HCT116 (cell line): ENCODE data around the gene SIRPA. TPM values are rescaled to one million over a fixed set of nuclear protein-coding genes. Genes with fewer than 3 reads are reported as not detected.

Experiments
- ATAC-seq: fragments of 200-7000 bp; cut with Tn5 transposase; 2 replicates; pipeline ENCODE4 v1.9.1; 2020; ENCODE audit warnings: mild to moderate bottlenecking, moderate library complexity
- BruUV-seq: library from RNA; stranded (reverse); fragments of 400-500 nt; replicated peaks from 2 replicates; lab custom pipeline; 2021; lab: Mats Ljungman, UMichigan
- CTCF ChIA-PET: fragments of 300-600 bp; sonication (Branson Sonifier 250); formaldehyde crosslinking; loops from one replicate; lab custom pipeline; 2021; ENCODE audit warnings: antibody characterized with exemption; lab: Charles Lee
- POLR2A ChIA-PET: fragments of 300-600, 350-600 bp; sonication (Branson Sonifier 250); formaldehyde crosslinking; loops from one replicate; lab custom pipeline; 2021; ENCODE audit warnings: antibody characterized with exemption; lab: Charles Lee
- RAD21 ChIA-PET, 2 experiments: fragments of 300-600 bp; sonication (Branson Sonifier 250); formaldehyde crosslinking; loops; one replicate each; lab custom pipeline; 2023; ENCODE audit warnings: low total read pairs in 2 of 2; ENCODE audit not compliant: uncharacterized antibody in 2 of 2, unreplicated experiment in 2 of 2, low non-redundant PET in 1 of 2; lab: Charles Lee
- DNase-seq: peaks from one replicate; pipeline ENCODE4 v3.0.0-alpha.2; 2010; ENCODE audit warnings: low read depth, low spot score
- H2AFZ ChIP-seq: fragments of 200-600 bp; shearing (Covaris generic), sonication (generic); 2 replicates; pipeline ENCODE4 v1.6.1; 2017; ENCODE audit warnings: low read depth, mixed run types, mixed read lengths, antibody characterized with exemption, low read length; ENCODE audit not compliant: poor library complexity, severe bottlenecking
- H3K27ac ChIP-seq: 2 replicates; pipeline ENCODE4 v1.5.1; 2012; ENCODE audit warnings: low read depth, low read length
- H3K27me3 ChIP-seq: fragments of 200-600 bp; sonication (generic); 2 replicates; pipeline ENCODE4 v1.6.1; 2016; ENCODE audit warnings: mixed run types, low read length, mixed read lengths; ENCODE audit not compliant: insufficient read depth
- H3K36me3 ChIP-seq, 2 experiments: fragments of 200-500 bp in 1 of 2; fragments of 200-600 bp in 1 of 2; sonication (Bioruptor generic) in 1 of 2; sonication (generic) in 1 of 2; 2 replicates each; pipeline versions ENCODE4 v1.5.1 to v1.6.1; 2014 to 2016; ENCODE audit warnings: low read length in 2 of 2, inconsistent platforms in 1 of 2, mixed read lengths in 1 of 2, mixed run types in 1 of 2; ENCODE audit not compliant: insufficient read depth in 2 of 2, control insufficient read depth in 1 of 2
- H3K4me1 ChIP-seq, 2 experiments: fragments of 200-600 bp in 1 of 2; sonication (generic) in 1 of 2; 2 replicates each; pipeline versions ENCODE4 v1.5.1 to v1.6.1; 2012 to 2017; ENCODE audit warnings: low read length in 2 of 2, inconsistent platforms in 1 of 2, mild to moderate bottlenecking in 1 of 2, mixed read lengths in 1 of 2, mixed run types in 1 of 2, moderate library complexity in 1 of 2; ENCODE audit not compliant: insufficient read depth in 2 of 2, control insufficient read depth in 1 of 2
- H3K4me2 ChIP-seq: fragments of 200-600 bp; sonication (generic); 2 replicates; pipeline ENCODE4 v1.6.1; 2017; ENCODE audit warnings: mixed run types, low read length, mixed read lengths
- H3K4me3 ChIP-seq, 2 experiments: fragments of 200-600 bp in 1 of 2; sonication (generic) in 1 of 2; replicated peaks in 1 of 2; 2 replicates each; pipeline ENCODE4 v1.5.1; 2011 to 2016; ENCODE audit warnings: low read length in 2 of 2, control low read depth in 1 of 2, low read depth in 1 of 2, mild to moderate bottlenecking in 1 of 2, mixed read lengths in 1 of 2, mixed run types in 1 of 2
- H3K79me2 ChIP-seq: fragments of 200-600 bp; sonication (generic); 2 replicates; pipeline ENCODE4 v1.6.1; 2017; ENCODE audit warnings: mild to moderate bottlenecking, mixed run types, low read length, moderate library complexity, mixed read lengths; ENCODE audit not compliant: insufficient read depth
- H3K9ac ChIP-seq: fragments of 200-600 bp; sonication (generic); 2 replicates; pipeline ENCODE4 v1.6.1; 2016; ENCODE audit warnings: low read length, mixed read lengths
- H3K9me2 ChIP-seq: fragments of 200-600 bp; sonication (generic), shearing (Covaris generic); 2 replicates; pipeline ENCODE4 v1.6.1; 2017; ENCODE audit warnings: mixed run types, mild to moderate bottlenecking, moderate library complexity; ENCODE audit not compliant: insufficient read depth
- H3K9me3 ChIP-seq, 2 experiments: fragments of 200-500 bp in 1 of 2; fragments of 200-600 bp in 1 of 2; sonication (Bioruptor generic) in 1 of 2; sonication (generic) in 1 of 2; 2 replicates each; pipeline ENCODE4 v1.6.1; 2014 to 2017; ENCODE audit warnings: low read length in 2 of 2, mixed read lengths in 2 of 2, inconsistent platforms in 1 of 2, low read depth in 1 of 2, mild to moderate bottlenecking in 1 of 2, mixed run types in 1 of 2, moderate library complexity in 1 of 2; ENCODE audit not compliant: control insufficient read depth in 1 of 2, insufficient read depth in 1 of 2
- H4K20me1 ChIP-seq: fragments of 200-600 bp; sonication (generic), shearing (Covaris generic); 2 replicates; pipeline ENCODE4 v1.6.1; 2017; ENCODE audit warnings: mixed run types, mild to moderate bottlenecking, moderate library complexity; ENCODE audit not compliant: insufficient read depth
- ATF3 ChIP-seq: IDR thresholded peaks from 2 replicates; pipeline ENCODE4 v1.6.1; 2012
- EGR1 ChIP-seq: IDR thresholded peaks from 2 replicates; pipeline ENCODE4 v1.6.1; 2012; ENCODE audit warnings: low read depth
- ELF1 ChIP-seq: IDR thresholded peaks from 2 replicates; pipeline ENCODE4 v1.6.1; 2012; ENCODE audit warnings: low read depth, borderline replicate concordance
- EZH2 ChIP-seq: fragments of 200-600 bp; sonication (generic); IDR thresholded peaks from 2 replicates; pipeline ENCODE4 v1.6.1; 2017; ENCODE audit warnings: antibody characterized with exemption, mixed run types
- EZH2phosphoT487 ChIP-seq: fragments of 200-600 bp; IDR thresholded peaks from 2 replicates; pipeline ENCODE4 v1.6.1; 2018; ENCODE audit warnings: antibody characterized with exemption, borderline replicate concordance
- JUND ChIP-seq: IDR thresholded peaks from 2 replicates; pipeline ENCODE4 v1.6.1; 2012
- MAX ChIP-seq: IDR thresholded peaks from 2 replicates; pipeline ENCODE4 v1.6.1; 2012
- POLR2A ChIP-seq: IDR thresholded peaks from 2 replicates; pipeline ENCODE4 v1.7.0; 2011; ENCODE audit warnings: borderline replicate concordance; ENCODE audit not compliant: insufficient read depth, insufficient read length; ENCODE audit errors: extremely low read depth
- POLR2AphosphoS5 ChIP-seq: IDR thresholded peaks from 2 replicates; pipeline ENCODE4 v1.6.1; 2011; ENCODE audit warnings: mild to moderate bottlenecking, low read depth, low read length, moderate library complexity
- REST ChIP-seq: IDR thresholded peaks from 2 replicates; pipeline ENCODE4 v1.6.1; 2012; ENCODE audit warnings: low read depth
- YY1 ChIP-seq: IDR thresholded peaks from 2 replicates; pipeline ENCODE4 v1.6.1; 2011; ENCODE audit warnings: low read length, low read depth, moderate library complexity, mild to moderate bottlenecking; ENCODE audit not compliant: insufficient replicate concordance; ENCODE audit errors: extremely low read depth
- ZBTB33 ChIP-seq: IDR thresholded peaks from 2 replicates; pipeline ENCODE4 v1.6.1; 2011; ENCODE audit warnings: mild to moderate bottlenecking, low read length, moderate library complexity; ENCODE audit not compliant: insufficient replicate concordance; ENCODE audit errors: extremely low read depth
- ZFX ChIP-seq: fragments of 450-650 bp; IDR thresholded peaks from 2 replicates; pipeline ENCODE4 v1.6.1; 2017
- intact Hi-C: fragments of 100-400 bp; cut with micrococcal nuclease; formaldehyde crosslinking; loops from 2 replicates; pipeline ENCODE4 v1.10.0; 2022
- total RNA-seq: library from RNA; stranded (reverse); gene quantifications from one replicate; pipeline ENCODE4 v1.2.1, GENCODE V29; 2021; ENCODE audit not compliant: unreplicated experiment

The SIRPA gene
- total RNA-seq, 1 experiment from 2014 or later: 15.3 TPM

GRCh38 chr20:1856424-1856823 is 38.8 kb upstream of the SIRPA start:
- ATAC-seq (no peak), DNase-seq (no peak)
- Histone ChIP-seq H3K36me3 (no peaks in the 10 kb centered on the region), H3K9me2 (no peaks in the 10 kb centered on the region), H3K79me2 (no peaks in the 10 kb centered on the region), H3K4me2 (no peak overlapping the region), H3K27ac (no peak overlapping the region), H3K9me3 (no peaks in the 10 kb centered on the region), H3K4me3 (no peak overlapping the region), H3K9ac (no peak overlapping the region), H2AFZ (no peak overlapping the region), H3K27me3 (no peaks in the 10 kb centered on the region), H3K4me1 (peaks cover 0 to 4% of the 10 kb centered on the region in 2 experiments; a peak in 1 of 4 replicates), H4K20me1 (no peaks in the 10 kb centered on the region)
- TF ChIP-seq EZH2 (no peak), REST (no peak), POLR2AphosphoS5 (no peak), ZFX (no peak), ELF1 (no peak), EZH2phosphoT487 (no peak), ATF3 (no peak), POLR2A (no peak), YY1 (no peak), MAX (no peak), JUND (no peak), ZBTB33 (no peak), EGR1 (no peak)
- no TSS peak for BruUV-seq
- ChIA-PET RAD21 (no interaction called here), POLR2A (no interaction called here), CTCF (no interaction called here)
- intact Hi-C loops: no loop called here
